AG08395 (cell line): ENCODE results near the gene SLC7A7.
"Not testable (repeated sequence)": the region's sequence is repeated elsewhere in the genome, so short reads cannot be mapped to it uniquely, and the experiment has no call there.

ENCODE experiments used
- DNase-seq: peaks from one replicate; pipeline ENCODE4 v3.0.0; 2012; ENCODE audit warnings: mixed read lengths, low spot score

SLC7A7 gene

GRCh38 chr14:22843123-22843925, 28.1 kb upstream of the SLC7A7 start:
- no peak for DNase-seq

- DNase-seq: no peak
Observed at GRCh38 chr14:22842211-22843122, 27.2 kb upstream of the SLC7A7 start.

- DNase-seq: no peak
Observed at GRCh38 chr14:22841769-22842168, 26.5 kb upstream of the SLC7A7 start.

- DNase-seq: no peak
Observed at GRCh38 chr14:22841311-22841710, 26.1 kb upstream of the SLC7A7 start.

- DNase-seq: no peak
Observed at GRCh38 chr14:22839159-22839779, 24.0 kb upstream of the SLC7A7 start.

GRCh38 chr14:22838631-22839041, 23.4 kb upstream of the SLC7A7 start:
- peak; percentile 64 for DNase-seq

- DNase-seq: peak; percentile 43
Observed at GRCh38 chr14:22837750-22838538, 22.7 kb upstream of the SLC7A7 start.

- peak; percentile 61 for DNase-seq
Observed at GRCh38 chr14:22837114-22837749, 22.0 kb upstream of the SLC7A7 start.

GRCh38 chr14:22836301-22837113, 21.3 kb upstream of the SLC7A7 start, which contains the start of gene MMP14:
MMP14 (plus strand) TSS chr14:22836585; CDS start chr14:22836818, 233 bp downstream.
- peak; percentile 94 for DNase-seq

- no peak for DNase-seq
Observed at GRCh38 chr14:22835505-22835904, 20.3 kb upstream of the SLC7A7 start.

- no peak for DNase-seq
Observed at GRCh38 chr14:22830443-22831010, 15.3 kb upstream of the SLC7A7 start.

- peak; percentile 91 for DNase-seq
Observed at GRCh38 chr14:22829661-22830442, 14.6 kb upstream of the SLC7A7 start, which contains the start of gene MRPL52. MRPL52 (plus strand) TSS chr14:22829887; CDS start chr14:22829913, 26 bp downstream.

GRCh38 chr14:22829076-22829660, 13.9 kb upstream of the SLC7A7 start:
- not testable (repeated sequence) for DNase-seq

- DNase-seq: peak; percentile 82
Observed at GRCh38 chr14:22824711-22825359, 9.6 kb upstream of the SLC7A7 start.

- DNase-seq: peak; percentile 87
Observed at GRCh38 chr14:22822571-22823098, 7.4 kb upstream of the SLC7A7 start.

GRCh38 chr14:22822016-22822570, 6.9 kb upstream of the SLC7A7 start:
- DNase-seq: no peak
